Measurements from ENCODE around the gene UGT8. TPM values are rescaled to one million over a fixed set of nuclear protein-coding genes. Genes with fewer than 3 reads are reported as not detected.

Gene UGT8
- total RNA-seq, 1 donor from 2014 or later: 0.25 TPM

- no peak for DNase-seq (ENCODE audit: extremely low spot score in 2 of 2)
- H3K27me3 ChIP-seq: no peaks in the 10 kb centered on the region
- intact Hi-C loops (cut with DNase I): no loop called here
These were observed 37.8 kb downstream of the UGT8 start for GRCh38 chr4:114636192-114636935.

GRCh38 chr4:114642173-114642780 lies 43.7 kb downstream of the UGT8 start:
- no peaks in the 10 kb centered on the region for H3K4me1 ChIP-seq
- no peak for TF ChIP-seq POLR2A (IDR thresholded peaks at IDR 0.05)
- no peak for TF ChIP-seq POLR2AphosphoS5 (IDR thresholded peaks at IDR 0.05; ENCODE audit: insufficient read depth in 1 of 2, low read depth in 1 of 2)
- no peak for TF ChIP-seq CTCF (IDR thresholded peaks at IDR 0.05)
- DNase-seq (ENCODE audit: extremely low spot score in 2 of 2): no peak
- H3K4me3 ChIP-seq: no peak overlapping the region
- no peaks in the 10 kb centered on the region for H3K27me3 ChIP-seq
- H3K36me3 ChIP-seq: no peaks in the 10 kb centered on the region
- no peaks in the 10 kb centered on the region for H3K9me3 ChIP-seq
- intact Hi-C loops (cut with DNase I): no loop called here
- H3K27ac ChIP-seq: no peak overlapping the region

More at GRCh38 chr4:114636192-114636935, 37.8 kb downstream of the UGT8 start:
- no peaks in the 10 kb centered on the region for H3K4me1 ChIP-seq
- no peaks in the 10 kb centered on the region for H3K36me3 ChIP-seq
- H3K9me3 ChIP-seq: no peaks in the 10 kb centered on the region
- TF ChIP-seq CTCF (IDR thresholded peaks at IDR 0.05) (no peak), POLR2AphosphoS5 (IDR thresholded peaks at IDR 0.05; ENCODE audit: insufficient read depth in 1 of 2, low read depth in 1 of 2) (no peak), POLR2A (IDR thresholded peaks at IDR 0.05) (no peak)
- no peak overlapping the region for H3K4me3 ChIP-seq
- H3K27ac ChIP-seq: no peak overlapping the region

GRCh38 chr4:114649908-114650307 lies 51.3 kb downstream of the UGT8 start:
- no peaks in the 10 kb centered on the region for H3K4me1 ChIP-seq
- H3K27me3 ChIP-seq: no peaks in the 10 kb centered on the region
- intact Hi-C loops (cut with DNase I): no loop called here
- no peak for DNase-seq (ENCODE audit: extremely low spot score in 2 of 2)
- no peaks in the 10 kb centered on the region for H3K36me3 ChIP-seq
- H3K4me3 ChIP-seq: no peak overlapping the region
- H3K27ac ChIP-seq: no peak overlapping the region
- TF ChIP-seq CTCF (IDR thresholded peaks at IDR 0.05): no peak
- no peak for TF ChIP-seq POLR2AphosphoS5 (IDR thresholded peaks at IDR 0.05; ENCODE audit: insufficient read depth in 1 of 2, low read depth in 1 of 2)
- TF ChIP-seq POLR2A (IDR thresholded peaks at IDR 0.05): no peak
- no peaks in the 10 kb centered on the region for H3K9me3 ChIP-seq

GRCh38 chr4:114653675-114654074 lies 55.1 kb downstream of the UGT8 start:
- no peak for DNase-seq (ENCODE audit: extremely low spot score in 2 of 2)
- Histone ChIP-seq H3K27ac (no peak overlapping the region), H3K4me3 (no peak overlapping the region), H3K27me3 (no peaks in the 10 kb centered on the region), H3K9me3 (no peaks in the 10 kb centered on the region), H3K4me1 (no peaks in the 10 kb centered on the region), H3K36me3 (no peaks in the 10 kb centered on the region)
- TF ChIP-seq POLR2A (IDR thresholded peaks at IDR 0.05) (no peak), POLR2AphosphoS5 (IDR thresholded peaks at IDR 0.05; ENCODE audit: insufficient read depth in 1 of 2, low read depth in 1 of 2) (no peak), CTCF (IDR thresholded peaks at IDR 0.05) (no peak)
- intact Hi-C loops (cut with DNase I): no loop called here

- Histone ChIP-seq H3K27ac (no peak overlapping the region), H3K4me1 (no peaks in the 10 kb centered on the region), H3K27me3 (no peaks in the 10 kb centered on the region), H3K9me3 (no peaks in the 10 kb centered on the region), H3K36me3 (no peaks in the 10 kb centered on the region), H3K4me3 (no peak overlapping the region)
- no peak for TF ChIP-seq POLR2AphosphoS5 (IDR thresholded peaks at IDR 0.05; ENCODE audit: insufficient read depth in 1 of 2, low read depth in 1 of 2)
- TF ChIP-seq CTCF (IDR thresholded peaks at IDR 0.05): no peak
- TF ChIP-seq POLR2A (IDR thresholded peaks at IDR 0.05): no peak
- intact Hi-C loops (cut with DNase I): no loop called here
- DNase-seq (ENCODE audit: extremely low spot score in 2 of 2): no peak
These were observed 56.0 kb downstream of the UGT8 start for GRCh38 chr4:114654592-114654991.
